Brain microvascular endothelial cell (primary cell): ENCODE results near the gene PIEZO2.

Experiments
- DNase-seq: peaks from one replicate; pipeline ENCODE4 v3.0.0-alpha.2; 2020
- H3K27ac ChIP-seq: fragments of 250-450 bp; sonication (Bioruptor Pico); 2 replicates; pipeline ENCODE4 v1.5.1; 2020; ENCODE audit warnings: mild to moderate bottlenecking, moderate library complexity
- H3K27me3 ChIP-seq: fragments of 250-450 bp; sonication (Bioruptor Pico); replicated peaks from 2 replicates; pipeline ENCODE4 v1.5.1; 2020; ENCODE audit warnings: mild to moderate bottlenecking
- H3K36me3 ChIP-seq: fragments of 250-450 bp; sonication (Bioruptor Pico); replicated peaks from 2 replicates; pipeline ENCODE4 v1.5.1; 2020; ENCODE audit warnings: mild to moderate bottlenecking
- H3K4me3 ChIP-seq: 2 replicates; pipeline ENCODE4 v1.5.1; 2011; ENCODE audit warnings: low read depth, mild to moderate bottlenecking, control low read depth, low read length, moderate library complexity
- in situ Hi-C: cut with HindIII; loops from 2 replicates; pipeline ENCODE4 v1.10.0; 2017; ENCODE audit warnings: low sequenced_read_pairs, low pct_ligation_motif_present
- TF ChIP-seq, protein P1 (sequence below): IDR thresholded peaks from 2 replicates; pipeline ENCODE4 v1.5.1; 2011; ENCODE audit warnings: low read depth, mild to moderate bottlenecking, moderate library complexity, low read length, control low read depth, inconsistent platforms; ENCODE audit errors: missing control alignments

Gene PIEZO2

DNA sequence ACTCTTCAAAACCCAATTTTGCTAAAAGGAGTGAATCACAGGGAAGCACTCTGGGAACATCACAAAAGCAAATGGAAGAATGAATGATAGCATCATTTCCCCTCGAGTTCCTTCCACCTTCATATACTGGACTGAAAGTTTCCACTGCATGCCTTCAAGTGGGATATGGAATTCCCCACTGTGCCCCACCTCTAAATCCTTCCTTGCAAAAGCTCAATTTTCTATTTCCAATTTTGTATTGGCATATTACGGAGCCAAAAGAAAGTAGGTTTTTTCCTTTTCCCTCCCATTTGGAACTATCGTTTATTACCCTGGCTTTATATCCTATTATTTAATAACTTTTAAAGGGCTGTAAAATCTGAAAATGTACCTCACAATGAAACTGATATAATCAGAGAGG is 149.3 kb downstream of the PIEZO2 start:
- in situ Hi-C loops, result no loop called here
- H3K36me3 ChIP-seq, result no peaks in the 10 kb centered on the region
- no peak overlapping the region for H3K4me3 ChIP-seq
- no peak overlapping the region for H3K27ac ChIP-seq
- DNase-seq, result no peak
- no peaks in the 10 kb centered on the region for H3K27me3 ChIP-seq
- TF ChIP-seq, protein P1, sequence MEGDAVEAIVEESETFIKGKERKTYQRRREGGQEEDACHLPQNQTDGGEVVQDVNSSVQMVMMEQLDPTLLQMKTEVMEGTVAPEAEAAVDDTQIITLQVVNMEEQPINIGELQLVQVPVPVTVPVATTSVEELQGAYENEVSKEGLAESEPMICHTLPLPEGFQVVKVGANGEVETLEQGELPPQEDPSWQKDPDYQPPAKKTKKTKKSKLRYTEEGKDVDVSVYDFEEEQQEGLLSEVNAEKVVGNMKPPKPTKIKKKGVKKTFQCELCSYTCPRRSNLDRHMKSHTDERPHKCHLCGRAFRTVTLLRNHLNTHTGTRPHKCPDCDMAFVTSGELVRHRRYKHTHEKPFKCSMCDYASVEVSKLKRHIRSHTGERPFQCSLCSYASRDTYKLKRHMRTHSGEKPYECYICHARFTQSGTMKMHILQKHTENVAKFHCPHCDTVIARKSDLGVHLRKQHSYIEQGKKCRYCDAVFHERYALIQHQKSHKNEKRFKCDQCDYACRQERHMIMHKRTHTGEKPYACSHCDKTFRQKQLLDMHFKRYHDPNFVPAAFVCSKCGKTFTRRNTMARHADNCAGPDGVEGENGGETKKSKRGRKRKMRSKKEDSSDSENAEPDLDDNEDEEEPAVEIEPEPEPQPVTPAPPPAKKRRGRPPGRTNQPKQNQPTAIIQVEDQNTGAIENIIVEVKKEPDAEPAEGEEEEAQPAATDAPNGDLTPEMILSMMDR, result no peak

DNA sequence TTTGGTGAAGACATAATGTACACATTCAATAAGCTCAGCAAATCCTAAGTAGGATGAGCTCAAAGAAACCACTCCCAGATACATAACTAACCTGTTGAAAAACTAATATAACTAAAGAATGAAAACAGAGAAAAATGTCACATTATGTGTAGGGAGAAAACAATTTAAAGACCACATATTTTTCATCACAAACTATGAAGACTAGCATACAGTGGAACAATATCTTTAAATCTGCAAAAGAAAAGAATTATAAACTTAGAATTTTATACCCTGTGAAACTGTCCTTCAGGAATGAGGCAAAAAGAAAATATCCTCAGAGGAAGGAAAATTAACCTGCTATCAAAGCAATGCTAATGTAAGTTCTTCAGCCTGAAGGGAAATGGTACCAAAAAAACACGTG is 151.5 kb downstream of the PIEZO2 start:
- Histone ChIP-seq H3K4me3 (no peak overlapping the region), H3K36me3 (no peaks in the 10 kb centered on the region), H3K27ac (no peak overlapping the region), H3K27me3 (no peaks in the 10 kb centered on the region)
- TF ChIP-seq, protein P1, result no peak
- in situ Hi-C loops, result no loop called here
- no peak for DNase-seq

DNA sequence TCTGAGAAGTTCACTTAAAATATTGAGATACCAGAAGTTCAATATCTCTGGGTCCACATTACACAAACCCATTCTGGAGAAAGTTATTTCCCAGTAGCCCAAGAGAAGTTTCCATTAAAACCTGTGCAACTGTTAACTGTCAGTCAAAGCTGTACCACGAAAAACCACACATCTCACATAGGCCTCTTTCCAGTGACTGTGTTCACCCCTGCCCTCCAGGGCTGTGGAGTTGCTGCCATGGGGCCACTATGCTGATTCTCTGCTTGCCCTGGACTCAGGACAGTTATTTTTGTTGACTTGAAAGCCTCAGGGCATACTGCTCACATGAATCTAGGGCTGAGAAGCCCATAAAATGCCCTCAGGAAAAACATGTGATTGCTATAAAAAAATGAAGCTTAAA is 153.8 kb downstream of the PIEZO2 start:
- Histone ChIP-seq H3K4me3 (no peak overlapping the region), H3K27me3 (no peaks in the 10 kb centered on the region), H3K36me3 (no peaks in the 10 kb centered on the region), H3K27ac (no peak overlapping the region)
- no peak for DNase-seq
- TF ChIP-seq, protein P1, result no peak
- in situ Hi-C loops, result no loop called here

- in situ Hi-C loops, result no loop called here
Measured at GRCh38 chr18:10989486-10989885, 159.9 kb downstream of the PIEZO2 start.

GRCh38 chr18:10985689-10986088 is 163.7 kb downstream of the PIEZO2 start:
- no peak overlapping the region for H3K4me3 ChIP-seq
- no peak overlapping the region for H3K27ac ChIP-seq
- no peaks in the 10 kb centered on the region for H3K36me3 ChIP-seq
- no peaks in the 10 kb centered on the region for H3K27me3 ChIP-seq
- in situ Hi-C loops, result no loop called here
- TF ChIP-seq, protein P1, result no peak
- DNase-seq, result no peak

More at GRCh38 chr18:10989486-10989885, 159.9 kb downstream of the PIEZO2 start:
- Histone ChIP-seq H3K36me3 (no peaks in the 10 kb centered on the region), H3K27ac (no peak overlapping the region), H3K27me3 (no peaks in the 10 kb centered on the region), H3K4me3 (no peak overlapping the region)
- DNase-seq, result no peak
- TF ChIP-seq, protein P1, result no peak

- TF ChIP-seq, protein P1, result no peak
- Histone ChIP-seq H3K27ac (no peak overlapping the region), H3K27me3 (no peaks in the 10 kb centered on the region), H3K36me3 (no peaks in the 10 kb centered on the region), H3K4me3 (no peak overlapping the region)
- no peak for DNase-seq
- in situ Hi-C loops, result no loop called here
Measured at GRCh38 chr18:10979411-10979810, 170.0 kb downstream of the PIEZO2 start.
